ENCODE measurements around the gene ARMC5.

DNA sequence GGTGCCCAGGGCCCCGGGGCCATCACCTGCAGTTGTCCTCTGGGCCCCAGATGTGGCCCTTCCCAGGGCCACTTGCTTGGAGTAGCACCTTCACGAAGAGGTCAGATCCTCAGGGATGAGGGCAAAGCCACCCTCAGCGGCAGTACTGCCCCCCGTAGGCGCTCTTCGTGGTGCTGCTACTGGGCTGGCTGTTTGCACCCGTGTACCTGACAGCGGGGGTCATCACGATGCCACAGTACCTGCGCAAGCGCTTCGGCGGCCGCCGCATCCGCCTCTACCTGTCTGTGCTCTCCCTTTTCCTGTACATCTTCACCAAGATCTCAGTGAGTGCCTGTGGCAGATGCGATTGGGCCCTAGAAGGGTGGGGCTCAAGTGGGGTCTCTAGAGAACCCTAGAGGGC is 26.3 kb downstream of the ARMC5 start:
- TF ChIP-seq CTCF (conservative IDR thresholded peaks at IDR 0.05 in 1 of 2, IDR thresholded peaks at IDR 0.05 in 1 of 2; ENCODE audit: extremely low read depth in 1 of 2, insufficient read depth in 1 of 2, low read depth in 1 of 2, low read length in 2 of 2) (no peak), EZH2 (IDR thresholded peaks at IDR 0.05; ENCODE audit: borderline replicate concordance, low read length) (no peak)

Measured in mammary epithelial cell (primary cell).